ENCODE results near the gene C10orf88.
A peak's percentile ranks its signal among the peaks of the same experiment; 100 is the strongest.

Gene C10orf88, protein sequence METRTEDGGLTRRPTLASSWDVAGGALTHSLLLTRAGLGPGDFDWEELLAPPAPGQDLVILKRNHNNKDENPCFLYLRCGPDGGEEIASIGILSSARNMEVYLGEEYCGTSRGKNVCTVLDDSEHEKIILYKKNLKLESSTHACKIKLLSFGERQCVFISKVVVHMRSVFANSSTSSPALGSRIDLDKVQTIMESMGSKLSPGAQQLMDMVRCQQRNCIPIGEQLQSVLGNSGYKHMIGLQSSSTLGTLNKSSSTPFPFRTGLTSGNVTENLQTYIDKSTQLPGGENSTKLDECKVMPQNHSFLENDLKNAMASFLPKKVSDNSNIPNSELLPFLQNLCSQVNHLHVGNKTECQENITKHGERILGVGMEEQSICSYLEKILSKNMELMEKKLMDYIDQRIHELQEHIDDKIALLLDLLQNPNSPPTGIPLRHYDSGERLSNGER

GRCh38 chr10:122953902-122954730 is at the start of gene C10orf88:
Gene C10orf88, minus strand, starts transcription at chr10:122954227. Its CDS starts 49 bp downstream, at chr10:122954178.
- Histone ChIP-seq H3K27ac (ENCODE audit: low read length) (no peak within 1 kb of the TSS), H3K27me3 (ENCODE audit: control insufficient read depth, insufficient read depth, low read length) (peaks cover 3% of the 10 kb centered on the region; the same call in 1 of the 2 replicates), H3K36me3 (ENCODE audit: control insufficient read depth, insufficient read depth, low read length) (no peaks in the 10 kb centered on the region), H3K9me3 (ENCODE audit: control insufficient read depth, insufficient read depth, low read length) (no peaks in the 10 kb centered on the region), H3K4me1 (ENCODE audit: control insufficient read depth, insufficient read depth, low read length) (peaks cover 1% of the 10 kb centered on the region; the same call in 1 of the 2 replicates), H3K4me3 (ENCODE audit: low read length) (peak within 1 kb of the TSS; percentile 61; the same call in 1 of the 2 replicates)
- DNase-seq (ENCODE audit: low read depth, low spot score), result peak; percentile 94
- WGBS (ENCODE audit: insufficient coverage, insufficient read length), result no CpG with 5 or more reads among the region's 77 CpGs

GRCh38 chr10:123001370-123001769 is 47.3 kb upstream of the C10orf88 start:
- no peaks in the 10 kb centered on the region for H3K4me1 ChIP-seq (ENCODE audit: control insufficient read depth, insufficient read depth, low read length)
- no peak overlapping the region for H3K27ac ChIP-seq (ENCODE audit: low read length)
- no peaks in the 10 kb centered on the region for H3K27me3 ChIP-seq (ENCODE audit: control insufficient read depth, insufficient read depth, low read length)
- no CpG with 5 or more reads among the region's 2 CpGs for WGBS (ENCODE audit: insufficient coverage, insufficient read length)
- no peak for DNase-seq (ENCODE audit: low read depth, low spot score)
- no peak overlapping the region for H3K4me3 ChIP-seq (ENCODE audit: low read length)
- no peaks in the 10 kb centered on the region; the same call in 1 of the 2 replicates for H3K9me3 ChIP-seq (ENCODE audit: control insufficient read depth, insufficient read depth, low read length)
- no peaks in the 10 kb centered on the region for H3K36me3 ChIP-seq (ENCODE audit: control insufficient read depth, insufficient read depth, low read length)

DNA sequence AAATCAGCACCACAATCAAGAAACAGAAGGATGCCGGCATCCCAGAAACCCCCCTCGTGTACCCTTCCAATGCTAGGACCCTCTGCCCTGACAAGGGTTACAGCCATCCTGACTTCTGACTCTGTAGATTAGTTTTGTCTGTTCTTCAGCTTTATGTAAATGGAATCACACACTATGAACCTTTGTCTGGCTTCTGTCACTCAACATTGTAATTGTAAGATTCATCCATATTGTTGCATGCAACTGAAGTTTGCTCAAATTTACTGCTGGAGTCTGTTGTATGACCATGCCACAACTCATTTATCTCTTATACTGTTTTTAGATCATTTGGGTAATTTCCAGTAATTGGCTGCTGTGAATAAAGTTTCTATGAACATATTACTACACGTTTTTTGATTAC is 46.1 kb upstream of the C10orf88 start:
- H3K9me3 ChIP-seq (ENCODE audit: control insufficient read depth, insufficient read depth, low read length), result no peaks in the 10 kb centered on the region; the same call in 1 of the 2 replicates
- H3K27me3 ChIP-seq (ENCODE audit: control insufficient read depth, insufficient read depth, low read length), result no peaks in the 10 kb centered on the region
- no peaks in the 10 kb centered on the region for H3K4me1 ChIP-seq (ENCODE audit: control insufficient read depth, insufficient read depth, low read length)
- no CpG with 5 or more reads among the region's 3 CpGs for WGBS (ENCODE audit: insufficient coverage, insufficient read length)
- H3K27ac ChIP-seq (ENCODE audit: low read length), result no peak overlapping the region
- DNase-seq (ENCODE audit: low read depth, low spot score), result no peak
- H3K36me3 ChIP-seq (ENCODE audit: control insufficient read depth, insufficient read depth, low read length), result no peaks in the 10 kb centered on the region; the same call in 1 of the 2 replicates
- no peak overlapping the region for H3K4me3 ChIP-seq (ENCODE audit: low read length)

- WGBS (ENCODE audit: insufficient coverage, insufficient read length), result no CpG with 5 or more reads among the region's 3 CpGs
- H3K27me3 ChIP-seq (ENCODE audit: control insufficient read depth, insufficient read depth, low read length), result no peaks in the 10 kb centered on the region
- H3K27ac ChIP-seq (ENCODE audit: low read length), result no peak overlapping the region
- H3K4me3 ChIP-seq (ENCODE audit: low read length), result no peak overlapping the region
- H3K36me3 ChIP-seq (ENCODE audit: control insufficient read depth, insufficient read depth, low read length), result no peaks in the 10 kb centered on the region; the same call in 1 of the 2 replicates
- no peaks in the 10 kb centered on the region; the same call in 1 of the 2 replicates for H3K9me3 ChIP-seq (ENCODE audit: control insufficient read depth, insufficient read depth, low read length)
- H3K4me1 ChIP-seq (ENCODE audit: control insufficient read depth, insufficient read depth, low read length), result no peaks in the 10 kb centered on the region
- no peak for DNase-seq (ENCODE audit: low read depth, low spot score)
These were observed 45.3 kb upstream of the C10orf88 start for GRCh38 chr10:122999347-122999746.

DNA sequence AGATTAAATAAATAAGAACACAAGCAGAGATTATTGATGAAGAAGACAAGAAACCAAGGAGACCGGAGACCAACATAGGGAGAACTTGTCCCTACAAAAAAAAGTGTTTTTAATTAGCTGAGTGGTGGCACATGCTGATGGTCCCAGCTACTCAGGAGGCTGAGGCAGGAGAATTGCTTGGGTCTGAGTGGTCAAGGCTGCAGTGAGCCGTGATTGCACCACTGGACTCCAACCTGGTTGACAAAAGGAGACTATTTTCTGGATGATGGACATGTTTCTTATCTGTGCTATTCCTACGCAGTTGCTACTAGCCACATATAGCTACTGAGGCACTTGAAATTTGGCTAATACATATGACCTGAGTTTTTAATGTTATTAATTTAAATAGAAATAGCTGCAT is 44.9 kb upstream of the C10orf88 start:
- H3K27me3 ChIP-seq (ENCODE audit: control insufficient read depth, insufficient read depth, low read length), result no peaks in the 10 kb centered on the region
- H3K27ac ChIP-seq (ENCODE audit: low read length), result no peak overlapping the region
- no peaks in the 10 kb centered on the region for H3K4me1 ChIP-seq (ENCODE audit: control insufficient read depth, insufficient read depth, low read length)
- no peaks in the 10 kb centered on the region; the same call in 1 of the 2 replicates for H3K36me3 ChIP-seq (ENCODE audit: control insufficient read depth, insufficient read depth, low read length)
- no peak overlapping the region for H3K4me3 ChIP-seq (ENCODE audit: low read length)
- no CpG with 5 or more reads among the region's 3 CpGs for WGBS (ENCODE audit: insufficient coverage, insufficient read length)
- H3K9me3 ChIP-seq (ENCODE audit: control insufficient read depth, insufficient read depth, low read length), result no peaks in the 10 kb centered on the region; the same call in 1 of the 2 replicates
- no peak for DNase-seq (ENCODE audit: low read depth, low spot score)

DNA sequence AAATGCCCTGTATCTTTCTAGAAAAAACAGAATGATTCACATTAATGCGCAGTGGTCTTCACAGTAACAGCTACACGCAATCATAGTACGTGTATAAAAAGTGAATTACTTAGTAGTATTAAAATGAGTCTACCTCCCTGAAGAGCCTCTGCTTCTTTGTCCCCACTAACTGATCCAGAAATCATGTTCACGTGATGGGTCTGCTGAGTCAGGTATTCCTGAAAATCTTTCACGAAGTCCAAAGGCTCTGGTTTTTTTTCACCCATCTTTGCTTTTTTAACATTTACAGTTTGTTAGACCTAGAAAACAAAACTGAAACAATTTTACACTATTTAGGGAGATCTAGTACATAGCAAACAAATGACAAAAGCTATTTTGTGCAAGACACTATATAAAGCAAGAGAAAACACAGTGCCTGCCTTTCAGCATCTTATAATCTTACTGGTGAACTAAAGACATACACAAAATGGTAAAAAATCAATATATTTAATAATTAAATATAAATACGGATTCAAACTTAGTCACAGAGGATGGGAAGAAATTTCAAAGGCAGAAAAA is 44.4 kb upstream of the C10orf88 start:
- no CpG with 5 or more reads among the region's 6 CpGs for WGBS (ENCODE audit: insufficient coverage, insufficient read length)
- Histone ChIP-seq H3K4me1 (ENCODE audit: control insufficient read depth, insufficient read depth, low read length) (no peaks in the 10 kb centered on the region), H3K36me3 (ENCODE audit: control insufficient read depth, insufficient read depth, low read length) (no peaks in the 10 kb centered on the region; the same call in 1 of the 2 replicates), H3K27ac (ENCODE audit: low read length) (no peak overlapping the region), H3K27me3 (ENCODE audit: control insufficient read depth, insufficient read depth, low read length) (no peaks in the 10 kb centered on the region), H3K9me3 (ENCODE audit: control insufficient read depth, insufficient read depth, low read length) (no peaks in the 10 kb centered on the region; the same call in 1 of the 2 replicates), H3K4me3 (ENCODE audit: low read length) (no peak overlapping the region)
- DNase-seq (ENCODE audit: low read depth, low spot score), result no peak

GRCh38 chr10:122997864-122998263 is 43.8 kb upstream of the C10orf88 start:
- H3K4me3 ChIP-seq (ENCODE audit: low read length), result no peak overlapping the region
- H3K4me1 ChIP-seq (ENCODE audit: control insufficient read depth, insufficient read depth, low read length), result no peaks in the 10 kb centered on the region
- no peaks in the 10 kb centered on the region; the same call in 1 of the 2 replicates for H3K36me3 ChIP-seq (ENCODE audit: control insufficient read depth, insufficient read depth, low read length)
- H3K27me3 ChIP-seq (ENCODE audit: control insufficient read depth, insufficient read depth, low read length), result no peaks in the 10 kb centered on the region
- H3K9me3 ChIP-seq (ENCODE audit: control insufficient read depth, insufficient read depth, low read length), result no peaks in the 10 kb centered on the region; the same call in 1 of the 2 replicates
- H3K27ac ChIP-seq (ENCODE audit: low read length), result no peak overlapping the region
- no CpG with 5 or more reads among the region's 3 CpGs for WGBS (ENCODE audit: insufficient coverage, insufficient read length)
- DNase-seq (ENCODE audit: low read depth, low spot score), result no peak

- Histone ChIP-seq H3K4me3 (ENCODE audit: low read length) (no peak overlapping the region), H3K4me1 (ENCODE audit: control insufficient read depth, insufficient read depth, low read length) (no peaks in the 10 kb centered on the region), H3K36me3 (ENCODE audit: control insufficient read depth, insufficient read depth, low read length) (no peaks in the 10 kb centered on the region; the same call in 1 of the 2 replicates), H3K27ac (ENCODE audit: low read length) (no peak overlapping the region), H3K27me3 (ENCODE audit: control insufficient read depth, insufficient read depth, low read length) (no peaks in the 10 kb centered on the region), H3K9me3 (ENCODE audit: control insufficient read depth, insufficient read depth, low read length) (no peaks in the 10 kb centered on the region; the same call in 1 of the 2 replicates)
- DNase-seq (ENCODE audit: low read depth, low spot score), result no peak
- WGBS (ENCODE audit: insufficient coverage, insufficient read length), result no CpG with 5 or more reads among the region's 4 CpGs
These were observed 41.9 kb upstream of the C10orf88 start for GRCh38 chr10:122995936-122996335.

DNA sequence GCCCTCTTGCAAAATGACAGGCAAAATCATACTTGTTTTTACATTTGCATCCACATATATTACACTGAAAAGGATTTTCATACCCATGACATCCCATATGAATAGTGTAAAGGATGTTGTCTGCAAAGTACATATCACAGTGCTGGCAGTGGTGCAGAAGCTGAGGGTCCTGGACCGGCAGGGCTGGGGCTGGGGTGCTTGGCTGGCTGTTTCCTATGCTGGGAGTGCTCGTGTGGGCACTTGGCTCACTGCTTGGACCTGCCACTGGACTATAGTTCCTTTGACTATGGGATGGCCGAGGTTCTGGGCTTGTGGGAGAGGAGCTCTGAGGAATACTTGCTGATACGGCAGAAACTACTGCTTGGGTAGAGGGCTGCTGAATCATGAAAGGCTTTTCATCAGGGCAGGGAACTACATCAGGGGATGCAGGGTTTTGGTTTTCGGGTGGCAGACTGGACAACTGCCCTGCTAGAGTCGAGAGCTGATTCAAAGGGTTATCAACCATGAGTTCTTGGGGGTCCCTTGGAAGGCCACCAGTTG is 39.8 kb upstream of the C10orf88 start:
- WGBS (ENCODE audit: insufficient coverage, insufficient read length), result no CpG with 5 or more reads among the region's 6 CpGs

More for the DNA sequence above, 39.8 kb upstream of the C10orf88 start:
- Histone ChIP-seq H3K9me3 (ENCODE audit: control insufficient read depth, insufficient read depth, low read length) (no peaks in the 10 kb centered on the region), H3K27ac (ENCODE audit: low read length) (no peak overlapping the region), H3K4me3 (ENCODE audit: low read length) (no peak overlapping the region), H3K4me1 (ENCODE audit: control insufficient read depth, insufficient read depth, low read length) (no peaks in the 10 kb centered on the region), H3K27me3 (ENCODE audit: control insufficient read depth, insufficient read depth, low read length) (no peaks in the 10 kb centered on the region), H3K36me3 (ENCODE audit: control insufficient read depth, insufficient read depth, low read length) (no peaks in the 10 kb centered on the region; the same call in 1 of the 2 replicates)
- DNase-seq (ENCODE audit: low read depth, low spot score), result no peak

All from iPS DF 6.9 (cell line).